Activated CD4-positive, alpha-beta T cell treated with anti-CD3 and anti-CD28 coated beads for 36 hours (primary cell): ENCODE data around the gene B4GALT5. TPM values are rescaled to one million over a fixed set of nuclear protein-coding genes. Genes with fewer than 3 reads are reported as not detected.

Experiments
- ATAC-seq: fragments of 200-7000 bp; cut with Tn5 transposase; one replicate; pipeline ENCODE4 v1.10.0; 2021; ENCODE audit warnings: mild to moderate bottlenecking, moderate library complexity
- CTCF ChIA-PET: fragments of 350-600 bp; sonication (Branson Sonifier 250); formaldehyde crosslinking; loops from one replicate; lab custom pipeline; 2021; ENCODE audit warnings: antibody characterized with exemption; lab: Charles Lee
- POLR2A ChIA-PET: fragments of 350-600 bp; sonication (Branson Sonifier 250); formaldehyde crosslinking; loops from one replicate; lab custom pipeline; 2021; ENCODE audit warnings: antibody characterized with exemption, inconsistent platforms; lab: Charles Lee
- DNase-seq: peaks from one replicate; pipeline ENCODE4 v3.0.0-alpha.2; 2020
- H3K27ac Mint-ChIP-seq: one replicate; pipeline ENCODE4 v1.8.0; 2021; ENCODE audit warnings: mixed read lengths
- H3K27me3 Mint-ChIP-seq: one replicate; pipeline ENCODE4 v1.8.0; 2021; ENCODE audit warnings: mixed read lengths
- H3K36me3 Mint-ChIP-seq: one replicate; pipeline ENCODE4 v1.8.0; 2021; ENCODE audit warnings: low read depth, mixed read lengths
- H3K4me1 Mint-ChIP-seq: one replicate; pipeline ENCODE4 v1.8.0; 2021; ENCODE audit warnings: mixed read lengths
- H3K4me3 Mint-ChIP-seq: one replicate; pipeline ENCODE4 v1.8.0; 2021; ENCODE audit warnings: mild to moderate bottlenecking, moderate library complexity, mixed read lengths
- H3K9me3 Mint-ChIP-seq: one replicate; pipeline ENCODE4 v1.8.0; 2021; ENCODE audit warnings: low read depth, mixed read lengths
- intact Hi-C, 2 experiments: fragments of 100-400 bp; cut with DNase I in 1 of 2; cut with micrococcal nuclease in 1 of 2; formaldehyde crosslinking; loops; one replicate each; pipeline versions ENCODE4 v1.14.2 to v1.15.1; 2022 to 2024; cut with DNase I, micrococcal nuclease
- total RNA-seq, 2 experiments: library from RNA; stranded (reverse); gene quantifications; one replicate each; pipeline ENCODE4 v1.2.3, GENCODE V29; 2021

B4GALT5 gene
- total RNA-seq, 2 experiments from 2014 or later: 18.6 to 19.6 TPM

GRCh38 chr20:49593466-49594142 is 120.1 kb downstream of the B4GALT5 start:
- Mint-ChIP-seq H3K27ac (peak overlapping the region; percentile 96), H3K9me3 (peaks cover 11% of the 10 kb centered on the region), H3K4me3 (peak overlapping the region; percentile 76), H3K36me3 (peaks cover 16% of the 10 kb centered on the region), H3K27me3 (peaks cover 3% of the 10 kb centered on the region), H3K4me1 (peaks cover 79% of the 10 kb centered on the region)
- DNase-seq: peak; percentile 65
- CTCF ChIA-PET: interaction anchor here (0.8 to 1.7 kb wide), 3 partner anchors 15 to 85 kb away, joined by 3 to 6 read pairs (median 3); no protein-coding TSS in a partner anchor
- POLR2A ChIA-PET: interaction anchor here (1.5 kb wide), 1 partner anchor 25 kb away, joined by 6 read pairs; no protein-coding TSS in a partner anchor
- ATAC-seq: no peak
- intact Hi-C loops: loop anchor here (1.0 to 10.0 kb wide), 9 partner anchors 27 to 921 kb away; partner anchors contain the start of genes ZNFX1 (in 2 of the 2), PTPN1 (in 1 of the 2), STAU1 (in 1 of the 2) and UBE2V1 (in 1 of the 2)

- Mint-ChIP-seq H3K4me1 (peaks cover 73% of the 10 kb centered on the region), H3K27ac (peak overlapping the region; percentile 96)
- no peak for ATAC-seq
These were observed 121.6 kb downstream of the B4GALT5 start for GRCh38 chr20:49592120-49592519.

GRCh38 chr20:49591217-49591865 is 122.3 kb downstream of the B4GALT5 start:
- peak; percentile 31 for ATAC-seq
- DNase-seq: peak; percentile 59
- H3K36me3 Mint-ChIP-seq: peaks cover 7% of the 10 kb centered on the region
- peak overlapping the region; percentile 96 for H3K27ac Mint-ChIP-seq
- ChIA-PET CTCF (interaction anchor here (0.6 to 2.8 kb wide), 3 partner anchors 17 to 260 kb away, joined by 3 to 15 read pairs (median 8); no protein-coding TSS in a partner anchor), POLR2A (interaction anchor here (0.6 to 0.9 kb wide), 6 partner anchors 9 to 314 kb away, joined by 3 to 8 read pairs (median 4); no protein-coding TSS in a partner anchor)
- peaks cover 3% of the 10 kb centered on the region for H3K27me3 Mint-ChIP-seq
- peak overlapping the region; percentile 76 for H3K4me3 Mint-ChIP-seq
- peaks cover 8% of the 10 kb centered on the region for H3K9me3 Mint-ChIP-seq
- intact Hi-C loops: loop anchor here (1.0 to 10.0 kb wide), 7 partner anchors 56 to 923 kb away; partner anchors contain the start of genes PTPN1 (in 1 of the 2), STAU1 (in 1 of the 2), UBE2V1 (in 1 of the 2) and ZNFX1 (in 1 of the 2)
- H3K4me1 Mint-ChIP-seq: peaks cover 70% of the 10 kb centered on the region

More at GRCh38 chr20:49592120-49592519, 121.6 kb downstream of the B4GALT5 start:
- CTCF ChIA-PET: interaction anchor here (2.8 kb wide), 1 partner anchor 50 kb away, joined by 15 read pairs; no protein-coding TSS in a partner anchor
- peaks cover 8% of the 10 kb centered on the region for H3K9me3 Mint-ChIP-seq
- intact Hi-C loops: loop anchor here (2.0 to 10.0 kb wide), 7 partner anchors 25 to 923 kb away; partner anchors contain the start of genes PTPN1 (in 1 of the 2), STAU1 (in 1 of the 2), UBE2V1 (in 1 of the 2) and ZNFX1 (in 1 of the 2)
- DNase-seq: no peak
- H3K36me3 Mint-ChIP-seq: peaks cover 9% of the 10 kb centered on the region
- peaks cover 3% of the 10 kb centered on the region for H3K27me3 Mint-ChIP-seq
- H3K4me3 Mint-ChIP-seq: peak overlapping the region; percentile 76
- POLR2A ChIA-PET: no interaction called here

- ATAC-seq (no peak), DNase-seq (peak; percentile 35)
- H3K36me3 Mint-ChIP-seq: peaks cover 6% of the 10 kb centered on the region
- H3K9me3 Mint-ChIP-seq: peaks cover 8% of the 10 kb centered on the region
- CTCF ChIA-PET: interaction anchor here (0.6 to 2.8 kb wide), 4 partner anchors 9 to 48 kb away, joined by 3 to 15 read pairs (median 4); no protein-coding TSS in a partner anchor
- POLR2A ChIA-PET: no interaction called here
- H3K4me1 Mint-ChIP-seq: peaks cover 61% of the 10 kb centered on the region
- H3K4me3 Mint-ChIP-seq: peak overlapping the region; percentile 42
- peak overlapping the region; percentile 97 for H3K27ac Mint-ChIP-seq
- H3K27me3 Mint-ChIP-seq: peaks cover 5% of the 10 kb centered on the region
- intact Hi-C loops: loop anchor here (1.0 to 10.0 kb wide), 7 partner anchors 55 to 924 kb away; partner anchors contain the start of genes PTPN1 (in 1 of the 2), STAU1 (in 1 of the 2), UBE2V1 (in 1 of the 2) and ZNFX1 (in 1 of the 2)
These were observed 123.3 kb downstream of the B4GALT5 start for GRCh38 chr20:49590163-49591017.

GRCh38 chr20:49589747-49590146 is 123.9 kb downstream of the B4GALT5 start:
- H3K4me1 Mint-ChIP-seq: peaks cover 55% of the 10 kb centered on the region

GRCh38 chr20:49587111-49587570 is 126.5 kb downstream of the B4GALT5 start:
- DNase-seq: no peak
- Mint-ChIP-seq H3K4me3 (no peak overlapping the region), H3K9me3 (peaks cover 10% of the 10 kb centered on the region), H3K36me3 (peaks cover 6% of the 10 kb centered on the region), H3K27ac (no peak overlapping the region), H3K4me1 (peaks cover 29% of the 10 kb centered on the region), H3K27me3 (peaks cover 9% of the 10 kb centered on the region)
- CTCF ChIA-PET: interaction anchor here (0.6 to 1.0 kb wide), 4 partner anchors 9 to 53 kb away, joined by 3 to 6 read pairs (median 4); no protein-coding TSS in a partner anchor
- no peak for ATAC-seq
- POLR2A ChIA-PET: no interaction called here
- intact Hi-C loops: no loop called here

More at GRCh38 chr20:49589747-49590146, 123.9 kb downstream of the B4GALT5 start:
- H3K36me3 Mint-ChIP-seq: peaks cover 6% of the 10 kb centered on the region
- intact Hi-C loops: loop anchor here (5.0 to 10.0 kb wide), 6 partner anchors 312 to 925 kb away; partner anchors contain the start of genes PTPN1 (in 1 of the 2), STAU1 (in 1 of the 2), UBE2V1 (in 1 of the 2) and ZNFX1 (in 1 of the 2)
- H3K27me3 Mint-ChIP-seq: peaks cover 5% of the 10 kb centered on the region
- ChIA-PET POLR2A (no interaction called here), CTCF (interaction anchor here (1.2 to 2.8 kb wide), 3 partner anchors 9 to 47 kb away, joined by 3 to 15 read pairs (median 4); no protein-coding TSS in a partner anchor)
- H3K9me3 Mint-ChIP-seq: peaks cover 8% of the 10 kb centered on the region
- DNase-seq (no peak), ATAC-seq (no peak)
- no peak overlapping the region for H3K4me3 Mint-ChIP-seq
- peak overlapping the region; percentile 97 for H3K27ac Mint-ChIP-seq

- intact Hi-C loops: no loop called here
- Mint-ChIP-seq H3K27me3 (peaks cover 9% of the 10 kb centered on the region), H3K36me3 (peaks cover 6% of the 10 kb centered on the region), H3K4me1 (peaks cover 17% of the 10 kb centered on the region), H3K9me3 (peaks cover 10% of the 10 kb centered on the region), H3K4me3 (no peak overlapping the region), H3K27ac (no peak overlapping the region)
- ChIA-PET CTCF (no interaction called here), POLR2A (interaction anchor here (0.7 kb wide), 1 partner anchor 10 kb away, joined by 4 read pairs; no protein-coding TSS in a partner anchor)
- no peak for ATAC-seq
- no peak for DNase-seq
These were observed 128.0 kb downstream of the B4GALT5 start for GRCh38 chr20:49585585-49586245.

GRCh38 chr20:49584418-49585382 is 129.0 kb downstream of the B4GALT5 start:
- CTCF ChIA-PET: interaction anchor here (0.6 kb wide), 1 partner anchor 499 kb away, joined by 3 read pairs; no protein-coding TSS in a partner anchor
- Mint-ChIP-seq H3K27ac (no peak overlapping the region), H3K4me3 (no peak overlapping the region), H3K36me3 (peaks cover under 1% of the 10 kb centered on the region), H3K4me1 (peaks cover 7% of the 10 kb centered on the region), H3K9me3 (peaks cover 2% of the 10 kb centered on the region), H3K27me3 (peaks cover 6% of the 10 kb centered on the region)
- no peak for ATAC-seq
- intact Hi-C loops: no loop called here
- DNase-seq: no peak
- POLR2A ChIA-PET: interaction anchor here (0.5 kb wide), 1 partner anchor 20 kb away, joined by 3 read pairs; no protein-coding TSS in a partner anchor
